ENCODE measurements around the gene VAMP4.

Gene VAMP4

DNA sequence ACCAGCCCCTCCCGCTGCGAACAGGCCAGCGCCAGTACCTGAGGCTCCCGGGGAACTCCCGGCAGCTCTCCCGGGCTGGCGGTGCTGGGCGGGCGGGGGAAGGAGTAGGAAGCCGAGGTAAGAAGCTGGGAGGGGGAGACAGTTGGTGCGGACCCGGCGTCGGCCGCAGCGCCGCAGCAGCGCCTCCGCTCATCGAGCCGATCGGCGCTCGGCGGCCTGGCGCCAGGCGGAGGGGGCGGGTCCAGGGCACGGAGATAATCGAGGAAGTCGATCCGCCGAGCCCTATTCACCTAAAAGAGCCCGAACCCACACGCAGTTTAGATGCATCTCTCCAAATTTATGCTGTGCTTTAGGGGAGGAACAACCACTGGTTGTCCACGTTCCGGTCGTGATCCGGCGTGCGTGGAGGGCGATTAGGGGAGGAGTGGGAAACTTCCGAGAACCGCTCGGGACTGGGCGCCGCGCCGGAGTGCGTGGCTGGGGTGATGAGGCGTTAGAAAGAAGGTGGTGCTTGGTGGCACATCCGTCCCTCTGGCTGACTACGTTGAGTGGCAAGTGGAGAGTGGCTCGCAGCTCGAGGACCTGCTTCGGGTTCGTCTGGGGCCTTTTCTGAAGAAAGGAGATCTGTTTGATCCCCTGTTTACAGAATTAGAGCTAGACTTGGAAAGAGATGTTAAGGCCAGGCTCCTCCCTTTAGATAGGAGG is at the start of gene VAMP4:
Gene VAMP4 (minus strand): TSS at position 194 of the 705 bp plus-strand sequence. CDS start 3,651 bp downstream, outside the sequence.
- peak; percentile 37 for DNase-seq (ENCODE audit: low read depth)
- H3K4me3 ChIP-seq (ENCODE audit: low read depth, low read length) = peak within 1 kb of the TSS; percentile 90
- no peak for TF ChIP-seq CTCF (IDR thresholded peaks at IDR 0.05; ENCODE audit: low read depth, low read length, missing control alignments)
- in situ Hi-C loops (cut with HindIII; ENCODE audit: low sequenced_read_pairs) = no loop called here

DNA sequence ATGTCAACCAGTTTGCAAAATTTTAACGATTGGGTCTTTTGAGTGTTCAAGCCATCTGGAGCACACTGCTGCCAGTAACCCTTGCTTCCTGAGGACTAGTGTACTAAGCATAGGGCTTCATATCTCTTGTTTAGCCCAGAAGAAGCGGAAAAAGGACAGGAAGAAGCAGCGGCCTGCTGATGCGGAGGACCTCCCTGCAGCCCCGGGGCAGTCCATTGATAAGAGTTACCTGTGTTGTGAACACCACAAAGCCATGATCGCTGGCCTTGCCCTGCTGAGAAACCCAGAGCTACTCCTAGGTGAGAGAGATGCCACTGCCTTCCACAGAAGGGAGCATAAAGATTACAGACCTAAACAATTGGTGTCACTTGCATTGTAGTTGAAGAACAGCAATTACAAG is 48.5 kb upstream of the VAMP4 start:
- no peak for DNase-seq (ENCODE audit: low read depth)
- in situ Hi-C loops (cut with HindIII; ENCODE audit: low sequenced_read_pairs) = no loop called here
- no peak overlapping the region for H3K4me3 ChIP-seq (ENCODE audit: low read depth, low read length)
- TF ChIP-seq CTCF (IDR thresholded peaks at IDR 0.05; ENCODE audit: low read depth, low read length, missing control alignments) = no peak

- no peak for TF ChIP-seq CTCF (IDR thresholded peaks at IDR 0.05; ENCODE audit: low read depth, low read length, missing control alignments)
- in situ Hi-C loops (cut with HindIII; ENCODE audit: low sequenced_read_pairs) = no loop called here
- H3K4me3 ChIP-seq (ENCODE audit: low read depth, low read length) = no peak overlapping the region
- DNase-seq (ENCODE audit: low read depth) = peak; percentile 60
Observed at GRCh38 chr1:171788696-171789095, 46.8 kb upstream of the VAMP4 start.

GRCh38 chr1:171787686-171788480 is 46.0 kb upstream of the VAMP4 start:
- in situ Hi-C loops (cut with HindIII; ENCODE audit: low sequenced_read_pairs) = no loop called here
- H3K4me3 ChIP-seq (ENCODE audit: low read depth, low read length) = no peak overlapping the region
- no peak for TF ChIP-seq CTCF (IDR thresholded peaks at IDR 0.05; ENCODE audit: low read depth, low read length, missing control alignments)
- no peak for DNase-seq (ENCODE audit: low read depth)

- no peak for TF ChIP-seq CTCF (IDR thresholded peaks at IDR 0.05; ENCODE audit: low read depth, low read length, missing control alignments)
- no peak overlapping the region for H3K4me3 ChIP-seq (ENCODE audit: low read depth, low read length)
- in situ Hi-C loops (cut with HindIII; ENCODE audit: low sequenced_read_pairs) = no loop called here
Observed at GRCh38 chr1:171786534-171786933, 44.7 kb upstream of the VAMP4 start.

DNA sequence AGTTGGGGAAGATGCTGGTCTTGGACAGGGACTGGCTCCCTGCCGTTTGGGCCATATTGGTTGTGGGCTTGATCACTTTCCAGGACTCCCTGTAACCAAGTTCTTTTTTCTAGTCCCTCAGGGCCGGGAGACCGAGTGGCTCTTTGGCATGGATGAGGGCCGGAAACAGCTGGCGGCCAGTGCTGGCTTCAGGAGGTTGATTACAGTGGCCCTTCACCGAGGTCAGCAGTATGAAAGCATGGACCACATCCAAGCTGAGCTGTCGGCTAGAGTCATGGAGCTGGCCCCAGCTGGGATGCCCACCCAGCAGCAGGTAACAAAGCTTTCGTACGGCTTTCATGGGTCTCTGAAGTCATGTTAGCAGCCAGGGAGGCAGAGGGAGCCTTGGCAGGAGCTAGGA is 43.9 kb upstream of the VAMP4 start:
- no peak for TF ChIP-seq CTCF (IDR thresholded peaks at IDR 0.05; ENCODE audit: low read depth, low read length, missing control alignments)
- no peak overlapping the region for H3K4me3 ChIP-seq (ENCODE audit: low read depth, low read length)
- in situ Hi-C loops (cut with HindIII; ENCODE audit: low sequenced_read_pairs) = no loop called here
- no peak for DNase-seq (ENCODE audit: low read depth)

More at GRCh38 chr1:171786534-171786933, 44.7 kb upstream of the VAMP4 start:
- no peak for DNase-seq (ENCODE audit: low read depth)
